ENCODE results near the gene ATP2C2. TPM values are rescaled to one million over a fixed set of nuclear protein-coding genes. Genes with fewer than 3 reads are reported as not detected.
"Not testable (repeated sequence)": the region's sequence is repeated elsewhere in the genome, so short reads cannot be mapped to it uniquely, and the experiment has no call there.

The ATP2C2 gene
- total RNA-seq, 1 donor from 2014 or later, result 0.18 TPM

- no peak for ATAC-seq
Observed at GRCh38 chr16:84413244-84414004, 45.1 kb downstream of the ATP2C2 start.

GRCh38 chr16:84414789-84415326 lies 46.5 kb downstream of the ATP2C2 start:
- peak; percentile 59 for ATAC-seq

More at GRCh38 chr16:84413244-84414004, 45.1 kb downstream of the ATP2C2 start:
- no peak for DNase-seq (ENCODE audit: low spot score)

GRCh38 chr16:84416407-84417321 lies 48.3 kb downstream of the ATP2C2 start:
- ATAC-seq (no peak), DNase-seq (ENCODE audit: low spot score) (no peak)

More at GRCh38 chr16:84414789-84415326, 46.5 kb downstream of the ATP2C2 start:
- DNase-seq (ENCODE audit: low spot score), result no peak

- no peak for ATAC-seq
- no peak for DNase-seq (ENCODE audit: low spot score)
Observed at GRCh38 chr16:84418056-84418849, 49.9 kb downstream of the ATP2C2 start.

- ATAC-seq (no peak), DNase-seq (ENCODE audit: low spot score) (no peak)
Observed at GRCh38 chr16:84419730-84420129, 51.4 kb downstream of the ATP2C2 start.

- ATAC-seq, result not testable (repeated sequence)
Observed at GRCh38 chr16:84420556-84420955, 52.2 kb downstream of the ATP2C2 start.

GRCh38 chr16:84421081-84421937 lies 53.0 kb downstream of the ATP2C2 start:
- DNase-seq (ENCODE audit: low spot score) (no peak), ATAC-seq (no peak)

More at GRCh38 chr16:84420556-84420955, 52.2 kb downstream of the ATP2C2 start:
- not testable (repeated sequence) for DNase-seq (ENCODE audit: low spot score)

- ATAC-seq (no peak), DNase-seq (ENCODE audit: low spot score) (no peak)
Observed at GRCh38 chr16:84421938-84422220, 53.5 kb downstream of the ATP2C2 start.

- peak; percentile 19 for ATAC-seq
- DNase-seq (ENCODE audit: low spot score), result no peak
Observed at GRCh38 chr16:84423416-84423837, 55.1 kb downstream of the ATP2C2 start.

- ATAC-seq (no peak), DNase-seq (ENCODE audit: low spot score) (no peak)
Observed at GRCh38 chr16:84425696-84426095, 57.4 kb downstream of the ATP2C2 start.

- DNase-seq (ENCODE audit: low spot score) (no peak), ATAC-seq (no peak)
Observed at GRCh38 chr16:84426804-84427203, 58.5 kb downstream of the ATP2C2 start.

- peak; percentile 63 for ATAC-seq
- no peak for DNase-seq (ENCODE audit: low spot score)
Observed at GRCh38 chr16:84427553-84427952, 59.2 kb downstream of the ATP2C2 start.

- DNase-seq (ENCODE audit: low spot score) (no peak), ATAC-seq (no peak)
Observed at GRCh38 chr16:84430860-84431259, 62.5 kb downstream of the ATP2C2 start.

- peak; percentile 52 for ATAC-seq
- no peak for DNase-seq (ENCODE audit: low spot score)
Observed at GRCh38 chr16:84434800-84435199, 66.5 kb downstream of the ATP2C2 start.

- DNase-seq (ENCODE audit: low spot score) (no peak), ATAC-seq (no peak)
Observed at GRCh38 chr16:84436196-84436595, 67.9 kb downstream of the ATP2C2 start.

- DNase-seq (ENCODE audit: low spot score) (no peak), ATAC-seq (no peak)
Observed at GRCh38 chr16:84438971-84439696, 70.8 kb downstream of the ATP2C2 start.

- ATAC-seq, result no peak
- no peak for DNase-seq (ENCODE audit: low spot score)
Observed at GRCh38 chr16:84442416-84443145, 74.2 kb downstream of the ATP2C2 start.

GRCh38 chr16:84443166-84443802 lies 74.9 kb downstream of the ATP2C2 start:
- no peak for DNase-seq (ENCODE audit: low spot score)
- peak; percentile 60 for ATAC-seq
